Bronchial epithelial cell (primary cell): ENCODE data around the gene EIF2B5. TPM values are rescaled to one million over a fixed set of nuclear protein-coding genes. Genes with fewer than 3 reads are reported as not detected.

Source experiments
- DNase-seq: peaks from one replicate; pipeline ENCODE4 v3.0.0-alpha.2; 2010; ENCODE audit warnings: low read depth
- FAIRE-seq: peaks from 2 replicates; lab custom pipeline; 2011; peaks lifted over from hg19 to GRCh38; lab: Jason Lieb, UNC
- H3K27me3 ChIP-seq: 2 replicates; pipeline ENCODE4 v1.5.1; 2011; ENCODE audit warnings: low read length; ENCODE audit not compliant: control insufficient read depth, insufficient read depth
- H3K36me3 ChIP-seq: 2 replicates; pipeline ENCODE4 v1.5.1; 2011; ENCODE audit warnings: low read length; ENCODE audit not compliant: control insufficient read depth, insufficient read depth
- H3K4me3 ChIP-seq: 2 replicates; pipeline ENCODE4 v1.5.1; 2011; ENCODE audit warnings: mild to moderate bottlenecking, low read depth, low read length, control low read depth
- total RNA-seq: library from RNA; depleted of rRNA; stranded (reverse); fragments of >200 nt; gene quantifications from 2 replicates; pipeline ENCODE4 v1.2.1, GENCODE V29; 2014
- TF ChIP-seq, protein P1 (sequence below): IDR thresholded peaks from 2 replicates; pipeline ENCODE4 v1.5.1; 2011; ENCODE audit warnings: mild to moderate bottlenecking, moderate library complexity, low read length, control low read depth, inconsistent platforms; ENCODE audit not compliant: insufficient read depth, severe bottlenecking

Gene EIF2B5
- total RNA-seq, 1 donor from 2014 or later = 46.1 TPM

DNA sequence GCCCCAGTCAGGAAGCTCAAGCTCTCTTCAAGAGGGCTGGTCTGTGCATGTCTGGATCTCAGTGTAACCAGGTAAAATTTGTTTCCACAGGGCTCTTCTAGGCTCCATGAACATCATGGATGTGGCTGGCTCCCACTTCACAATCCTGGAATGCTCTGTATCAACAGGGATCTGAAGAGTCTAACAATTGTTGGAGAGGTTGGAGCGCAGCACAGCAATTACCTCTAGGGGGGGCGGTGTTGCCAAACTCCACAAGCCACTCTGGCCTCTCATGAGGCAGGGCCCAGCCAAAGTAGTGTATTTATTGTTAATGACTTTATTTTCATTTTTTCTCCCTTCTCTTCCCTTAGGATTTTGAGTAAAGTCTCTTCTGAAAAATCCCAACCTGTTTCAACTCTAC, 6.1 kb upstream of the EIF2B5 start:
- FAIRE-seq (no peak), DNase-seq (peak; percentile 52)
- Histone ChIP-seq H3K27me3 (no peaks in the 10 kb centered on the region), H3K36me3 (no peaks in the 10 kb centered on the region), H3K4me3 (no peak overlapping the region)
- TF ChIP-seq, protein P1, sequence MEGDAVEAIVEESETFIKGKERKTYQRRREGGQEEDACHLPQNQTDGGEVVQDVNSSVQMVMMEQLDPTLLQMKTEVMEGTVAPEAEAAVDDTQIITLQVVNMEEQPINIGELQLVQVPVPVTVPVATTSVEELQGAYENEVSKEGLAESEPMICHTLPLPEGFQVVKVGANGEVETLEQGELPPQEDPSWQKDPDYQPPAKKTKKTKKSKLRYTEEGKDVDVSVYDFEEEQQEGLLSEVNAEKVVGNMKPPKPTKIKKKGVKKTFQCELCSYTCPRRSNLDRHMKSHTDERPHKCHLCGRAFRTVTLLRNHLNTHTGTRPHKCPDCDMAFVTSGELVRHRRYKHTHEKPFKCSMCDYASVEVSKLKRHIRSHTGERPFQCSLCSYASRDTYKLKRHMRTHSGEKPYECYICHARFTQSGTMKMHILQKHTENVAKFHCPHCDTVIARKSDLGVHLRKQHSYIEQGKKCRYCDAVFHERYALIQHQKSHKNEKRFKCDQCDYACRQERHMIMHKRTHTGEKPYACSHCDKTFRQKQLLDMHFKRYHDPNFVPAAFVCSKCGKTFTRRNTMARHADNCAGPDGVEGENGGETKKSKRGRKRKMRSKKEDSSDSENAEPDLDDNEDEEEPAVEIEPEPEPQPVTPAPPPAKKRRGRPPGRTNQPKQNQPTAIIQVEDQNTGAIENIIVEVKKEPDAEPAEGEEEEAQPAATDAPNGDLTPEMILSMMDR = peak; percentile 47

DNA sequence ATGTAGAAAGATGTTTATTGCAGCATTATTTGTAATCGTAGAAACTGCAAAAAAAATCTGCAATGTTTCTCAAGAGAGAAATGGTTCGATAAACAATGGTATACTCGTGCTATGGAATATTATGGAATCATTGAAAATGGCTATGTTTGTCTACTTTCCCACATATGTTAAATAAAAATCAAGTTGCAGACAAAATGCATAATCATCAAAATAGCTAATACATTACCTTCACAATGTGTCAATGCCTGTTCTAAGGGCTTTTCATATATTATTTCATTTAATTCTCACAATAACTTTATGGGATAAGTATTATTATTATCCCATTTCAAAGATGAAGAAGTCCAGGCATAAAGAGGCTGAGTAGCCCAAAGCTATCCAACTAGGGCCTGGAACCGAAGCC, 2.2 kb upstream of the EIF2B5 start:
- TF ChIP-seq, protein P1 = no peak
- H3K4me3 ChIP-seq = no peak overlapping the region
- DNase-seq = no peak
- peaks cover 4% of the 10 kb centered on the region for H3K36me3 ChIP-seq
- no peaks in the 10 kb centered on the region for H3K27me3 ChIP-seq
- no peak for FAIRE-seq

DNA sequence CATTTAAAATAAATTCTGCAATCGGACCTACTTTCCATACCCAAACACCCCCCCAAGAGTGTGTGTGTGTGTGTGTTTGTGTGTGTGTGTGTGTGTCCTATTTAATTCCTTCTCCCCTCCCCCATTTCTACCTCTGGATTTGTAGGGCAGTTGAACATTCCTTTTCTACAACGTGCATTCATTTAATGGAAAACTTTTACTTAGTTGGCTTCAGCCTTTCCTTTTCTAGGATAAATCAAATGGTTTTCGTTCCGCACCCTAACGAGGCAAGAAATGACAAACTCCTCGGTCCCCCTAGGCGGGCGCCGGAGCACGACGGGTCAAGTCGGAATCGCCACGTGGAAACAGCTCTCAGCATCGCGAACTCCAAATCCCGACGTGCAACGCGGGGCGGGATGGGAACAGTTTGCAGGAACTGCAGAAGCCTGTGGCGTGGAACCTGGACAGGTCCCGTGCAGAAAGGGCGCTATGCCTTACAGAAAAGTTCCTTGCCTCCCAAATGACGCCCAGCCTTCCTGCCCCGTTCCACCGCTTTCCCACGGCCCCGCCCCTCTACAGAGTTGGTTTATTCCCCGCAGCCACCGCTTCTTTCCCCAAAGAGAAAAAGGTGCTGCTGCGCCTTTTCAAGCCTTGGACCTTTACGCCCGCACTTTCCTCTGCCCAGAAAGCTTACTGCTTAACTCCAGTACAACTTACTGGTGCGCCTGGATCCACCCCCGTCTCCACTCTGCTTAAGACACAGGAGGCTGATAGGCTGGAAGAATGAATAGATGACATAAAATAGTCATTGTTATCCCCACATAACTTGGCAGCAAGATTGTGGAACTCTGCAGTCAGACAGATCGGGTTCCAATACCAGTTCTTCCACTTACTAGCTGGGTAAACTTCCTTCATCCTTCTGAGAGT, 1.1 kb upstream of the EIF2B5 start:
- Histone ChIP-seq H3K27me3 (no peaks in the 10 kb centered on the region), H3K36me3 (peaks cover 4% of the 10 kb centered on the region), H3K4me3 (peak overlapping the region; percentile 76)
- TF ChIP-seq, protein P1 = no peak
- FAIRE-seq (no peak), DNase-seq (peak; percentile 88)

DNA sequence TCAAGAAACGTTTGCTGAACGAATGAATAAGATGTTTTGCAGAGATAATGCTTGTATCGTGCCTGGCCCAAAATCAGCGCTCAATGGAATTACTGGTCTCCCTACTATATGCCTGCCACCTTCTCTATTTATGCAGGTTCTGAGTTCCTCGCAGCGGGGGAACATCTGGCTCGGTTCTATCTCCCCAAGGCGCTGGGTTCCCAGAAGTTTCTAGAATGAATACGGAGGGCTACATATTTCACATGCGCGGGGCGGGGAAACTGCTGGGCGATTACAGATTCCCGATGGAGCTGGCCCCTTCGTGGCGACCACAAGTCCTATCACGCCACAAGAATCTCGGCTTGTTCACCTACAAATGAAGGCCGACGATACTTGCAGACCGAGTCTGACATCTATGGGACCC, 411 bp upstream of the EIF2B5 start:
- Histone ChIP-seq H3K36me3 (peaks cover 4% of the 10 kb centered on the region), H3K27me3 (no peaks in the 10 kb centered on the region), H3K4me3 (peak overlapping the region; percentile 76)
- FAIRE-seq (no peak), DNase-seq (no peak)
- TF ChIP-seq, protein P1 = no peak

DNA sequence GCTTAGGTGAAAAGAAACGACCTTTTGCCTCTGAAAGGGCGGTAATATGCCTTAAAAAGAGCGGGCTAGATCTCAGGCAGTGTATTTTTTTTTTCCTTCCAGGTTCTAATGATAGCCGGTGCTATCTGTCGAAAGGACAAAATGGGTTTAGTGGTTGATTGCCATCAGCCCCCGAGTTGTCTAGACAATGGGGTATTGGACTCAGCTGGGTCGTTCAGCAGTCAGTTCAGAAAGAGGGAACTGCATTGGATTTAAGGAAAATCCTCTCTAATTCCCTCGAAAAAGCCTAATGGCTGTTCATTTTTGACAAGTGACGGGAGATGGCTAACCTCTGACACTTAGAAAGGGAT, 728 bp downstream of the EIF2B5 start:
- peaks cover 6% of the 10 kb centered on the region for H3K36me3 ChIP-seq
- FAIRE-seq = no peak
- H3K27me3 ChIP-seq = no peaks in the 10 kb centered on the region
- TF ChIP-seq, protein P1 = no peak
- peak overlapping the region; percentile 76 for H3K4me3 ChIP-seq
- no peak for DNase-seq
